ENCODE measurements around the gene ZEB2.

Gene ZEB2

DNA sequence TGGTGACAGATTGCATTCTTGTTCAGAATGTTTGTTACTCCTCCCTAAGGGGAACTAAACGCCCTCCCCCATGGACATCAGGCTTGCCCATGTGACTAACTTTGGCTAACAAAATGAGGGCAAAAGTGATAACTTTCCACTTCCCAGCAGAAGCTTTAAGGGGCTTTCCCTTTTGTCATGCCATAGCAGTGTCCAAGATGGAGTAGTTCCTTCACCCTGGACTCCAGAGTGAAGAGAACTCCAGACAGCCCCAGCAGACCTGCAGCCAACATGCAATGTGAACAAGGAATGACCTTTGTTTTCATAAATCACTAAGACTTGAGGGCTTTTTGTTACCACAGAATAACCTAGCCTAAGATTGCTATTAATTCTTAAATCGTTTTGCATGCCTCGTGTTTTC, 163.5 kb downstream of the ZEB2 start:
- H3K27ac ChIP-seq (replicated peaks) = no peak overlapping the region
- H3K27me3 ChIP-seq (ENCODE audit: insufficient read depth, poor library complexity, severe bottlenecking) = no peaks in the 10 kb centered on the region
- TF ChIP-seq POLR2AphosphoS5 (IDR thresholded peaks at IDR 0.05; ENCODE audit: low read depth) = no peak
- no peak for TF ChIP-seq SPI1 (IDR thresholded peaks at IDR 0.05; ENCODE audit: borderline replicate concordance, low read depth)
- TF ChIP-seq, protein P1, sequence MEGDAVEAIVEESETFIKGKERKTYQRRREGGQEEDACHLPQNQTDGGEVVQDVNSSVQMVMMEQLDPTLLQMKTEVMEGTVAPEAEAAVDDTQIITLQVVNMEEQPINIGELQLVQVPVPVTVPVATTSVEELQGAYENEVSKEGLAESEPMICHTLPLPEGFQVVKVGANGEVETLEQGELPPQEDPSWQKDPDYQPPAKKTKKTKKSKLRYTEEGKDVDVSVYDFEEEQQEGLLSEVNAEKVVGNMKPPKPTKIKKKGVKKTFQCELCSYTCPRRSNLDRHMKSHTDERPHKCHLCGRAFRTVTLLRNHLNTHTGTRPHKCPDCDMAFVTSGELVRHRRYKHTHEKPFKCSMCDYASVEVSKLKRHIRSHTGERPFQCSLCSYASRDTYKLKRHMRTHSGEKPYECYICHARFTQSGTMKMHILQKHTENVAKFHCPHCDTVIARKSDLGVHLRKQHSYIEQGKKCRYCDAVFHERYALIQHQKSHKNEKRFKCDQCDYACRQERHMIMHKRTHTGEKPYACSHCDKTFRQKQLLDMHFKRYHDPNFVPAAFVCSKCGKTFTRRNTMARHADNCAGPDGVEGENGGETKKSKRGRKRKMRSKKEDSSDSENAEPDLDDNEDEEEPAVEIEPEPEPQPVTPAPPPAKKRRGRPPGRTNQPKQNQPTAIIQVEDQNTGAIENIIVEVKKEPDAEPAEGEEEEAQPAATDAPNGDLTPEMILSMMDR (IDR thresholded peaks at IDR 0.05; ENCODE audit: insufficient read depth, low read length) = no peak
- TF ChIP-seq GABPA (IDR thresholded peaks at IDR 0.05; ENCODE audit: low read depth) = no peak
- TF ChIP-seq, protein P2, sequence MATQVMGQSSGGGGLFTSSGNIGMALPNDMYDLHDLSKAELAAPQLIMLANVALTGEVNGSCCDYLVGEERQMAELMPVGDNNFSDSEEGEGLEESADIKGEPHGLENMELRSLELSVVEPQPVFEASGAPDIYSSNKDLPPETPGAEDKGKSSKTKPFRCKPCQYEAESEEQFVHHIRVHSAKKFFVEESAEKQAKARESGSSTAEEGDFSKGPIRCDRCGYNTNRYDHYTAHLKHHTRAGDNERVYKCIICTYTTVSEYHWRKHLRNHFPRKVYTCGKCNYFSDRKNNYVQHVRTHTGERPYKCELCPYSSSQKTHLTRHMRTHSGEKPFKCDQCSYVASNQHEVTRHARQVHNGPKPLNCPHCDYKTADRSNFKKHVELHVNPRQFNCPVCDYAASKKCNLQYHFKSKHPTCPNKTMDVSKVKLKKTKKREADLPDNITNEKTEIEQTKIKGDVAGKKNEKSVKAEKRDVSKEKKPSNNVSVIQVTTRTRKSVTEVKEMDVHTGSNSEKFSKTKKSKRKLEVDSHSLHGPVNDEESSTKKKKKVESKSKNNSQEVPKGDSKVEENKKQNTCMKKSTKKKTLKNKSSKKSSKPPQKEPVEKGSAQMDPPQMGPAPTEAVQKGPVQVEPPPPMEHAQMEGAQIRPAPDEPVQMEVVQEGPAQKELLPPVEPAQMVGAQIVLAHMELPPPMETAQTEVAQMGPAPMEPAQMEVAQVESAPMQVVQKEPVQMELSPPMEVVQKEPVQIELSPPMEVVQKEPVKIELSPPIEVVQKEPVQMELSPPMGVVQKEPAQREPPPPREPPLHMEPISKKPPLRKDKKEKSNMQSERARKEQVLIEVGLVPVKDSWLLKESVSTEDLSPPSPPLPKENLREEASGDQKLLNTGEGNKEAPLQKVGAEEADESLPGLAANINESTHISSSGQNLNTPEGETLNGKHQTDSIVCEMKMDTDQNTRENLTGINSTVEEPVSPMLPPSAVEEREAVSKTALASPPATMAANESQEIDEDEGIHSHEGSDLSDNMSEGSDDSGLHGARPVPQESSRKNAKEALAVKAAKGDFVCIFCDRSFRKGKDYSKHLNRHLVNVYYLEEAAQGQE (IDR thresholded peaks at IDR 0.05; ENCODE audit: insufficient replicate concordance, low read depth) = no peak
- H3K4me3 ChIP-seq (replicated peaks; ENCODE audit: insufficient read depth, low read length) = no peak overlapping the region
- DNase-seq (ENCODE audit: low read depth in 1 of 2, low spot score in 1 of 2) = no peak

DNA sequence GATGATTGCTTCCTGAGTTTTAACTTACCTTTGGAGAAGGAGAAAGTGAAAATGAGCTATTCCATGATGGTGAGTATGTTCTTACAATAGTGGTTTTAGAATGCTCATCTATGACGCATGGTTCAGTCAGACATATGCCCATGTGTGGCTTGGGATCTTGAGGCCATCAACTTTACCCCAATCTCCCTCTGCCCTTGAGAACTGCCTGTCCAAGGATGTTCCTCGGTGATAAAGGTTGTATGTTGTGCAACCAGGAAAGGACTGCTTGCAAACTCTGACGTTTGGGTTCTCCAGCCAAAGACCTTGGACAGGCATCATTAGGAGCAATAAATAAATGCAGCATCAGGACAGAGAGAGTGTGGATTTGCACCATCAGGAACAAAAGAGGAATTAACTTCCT, 165.0 kb downstream of the ZEB2 start:
- Histone ChIP-seq H3K27me3 (ENCODE audit: insufficient read depth, poor library complexity, severe bottlenecking) (no peaks in the 10 kb centered on the region), H3K27ac (replicated peaks) (no peak overlapping the region), H3K4me3 (replicated peaks; ENCODE audit: insufficient read depth, low read length) (no peak overlapping the region)
- TF ChIP-seq SPI1 (IDR thresholded peaks at IDR 0.05; ENCODE audit: borderline replicate concordance, low read depth) = no peak
- TF ChIP-seq, protein P2 (IDR thresholded peaks at IDR 0.05; ENCODE audit: insufficient replicate concordance, low read depth) = no peak
- DNase-seq (ENCODE audit: low read depth in 1 of 2, low spot score in 1 of 2) = no peak

DNA sequence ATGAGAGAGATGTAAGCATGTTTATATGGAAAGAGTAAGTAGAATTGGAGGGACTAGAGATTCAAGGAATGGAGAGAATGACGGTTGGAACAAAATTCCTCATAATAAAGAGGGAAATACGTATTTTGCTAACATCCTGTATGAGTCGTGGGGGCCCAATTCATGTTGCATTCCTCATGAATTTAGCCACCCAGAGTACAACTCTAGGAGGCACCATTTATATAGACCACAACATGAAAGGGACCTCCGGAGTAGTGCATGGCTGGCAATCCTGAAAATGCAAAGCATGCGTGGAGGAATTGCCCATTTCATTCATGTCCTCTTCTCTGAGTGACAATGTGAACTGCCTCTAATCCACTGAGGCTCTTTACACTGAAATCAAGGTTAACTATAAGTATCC, 168.2 kb downstream of the ZEB2 start:
- Histone ChIP-seq H3K27ac (replicated peaks) (no peak overlapping the region), H3K4me3 (replicated peaks; ENCODE audit: insufficient read depth, low read length) (no peak overlapping the region), H3K27me3 (ENCODE audit: insufficient read depth, poor library complexity, severe bottlenecking) (no peaks in the 10 kb centered on the region)
- TF ChIP-seq, protein P1 (IDR thresholded peaks at IDR 0.05; ENCODE audit: insufficient read depth, low read length) = no peak
- TF ChIP-seq, protein P2 (IDR thresholded peaks at IDR 0.05; ENCODE audit: insufficient replicate concordance, low read depth) = no peak
- no peak for DNase-seq (ENCODE audit: low read depth in 1 of 2, low spot score in 1 of 2)

Data from HL-60 (cell line).